SH-SY5Y (cell line): ENCODE measurements around the gene MANEAL.

ENCODE experiments used
- GATA2 ChIP-seq: IDR thresholded peaks from 2 replicates; pipeline ENCODE4 v1.6.1; 2011; ENCODE audit warnings: mild to moderate bottlenecking, low read depth, low read length
- GATA3 ChIP-seq: IDR thresholded peaks from 2 replicates; pipeline ENCODE4 v1.6.1; 2011; ENCODE audit warnings: low read depth, mild to moderate bottlenecking, low read length, moderate library complexity

DNA sequence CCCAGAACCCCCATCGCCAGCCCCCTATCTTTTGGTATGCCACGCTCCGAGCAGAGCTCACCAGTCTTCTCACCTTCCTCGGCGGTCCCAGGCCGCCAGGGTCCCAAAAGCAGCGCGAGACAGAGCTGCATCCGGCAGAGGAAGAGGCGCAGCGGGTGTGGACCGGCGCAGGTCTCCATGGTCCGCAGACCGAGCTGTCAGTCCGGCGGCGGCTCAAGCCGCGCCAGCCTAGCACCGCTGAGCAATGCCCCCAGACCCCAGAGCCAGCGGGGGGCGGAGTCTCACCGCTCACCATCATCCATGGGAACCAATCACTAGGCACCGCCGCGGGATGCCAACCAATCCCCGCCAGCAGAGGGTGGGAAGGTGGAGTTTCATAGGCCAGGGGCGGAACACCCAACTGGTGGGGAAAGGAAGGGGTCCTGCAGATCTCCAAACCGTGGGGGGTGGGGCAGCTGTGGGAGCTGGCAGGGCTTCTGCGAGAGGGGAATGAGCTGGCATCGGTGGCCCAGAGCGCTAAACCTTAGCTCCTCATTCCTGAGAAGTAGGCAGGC, 28.7 kb upstream of the MANEAL start, which contains the start of gene EPHA10:
- TF ChIP-seq GATA3 (no peak), GATA2 (no peak)
